K562 (cell line): ENCODE measurements around the gene CALB2. TPM values are rescaled to one million over a fixed set of nuclear protein-coding genes. Genes with fewer than 3 reads are reported as not detected.

Experiments used
- ATAC-seq: fragments of 200-7000 bp; cut with Tn5 transposase; 3 replicates; pipeline ENCODE4 v1.9.1; 2020; ENCODE audit warnings: moderate library complexity
- BruUV-seq: library from RNA; stranded (reverse); fragments of 400-500 nt; replicated peaks from 2 replicates; lab custom pipeline; 2021; lab: Mats Ljungman, UMichigan
- CTCF ChIA-PET: fragments of 300-600 bp; formaldehyde crosslinking; extraction: SDS; loops from one replicate; lab custom pipeline; 2021; ENCODE audit warnings: low intra/inter-chr PET ratio; lab: Yijun Ruan, JAX
- POLR2A ChIA-PET: fragments of 300-600, 350-650 bp; sonication (Branson Sonifier 250); formaldehyde crosslinking; extraction: SDS; loops from one replicate; lab custom pipeline; 2021; ENCODE audit warnings: antibody characterized with exemption, inconsistent platforms; lab: Yijun Ruan, JAX
- DNase-seq, 4 experiments: peaks; one replicate each; pipeline versions ENCODE4 v3.0.0 to v3.0.0-alpha.2; 2011 to 2018; ENCODE audit warnings: low spot score in 3 of 4, mixed read lengths in 3 of 4; ENCODE audit errors: extremely low read depth in 1 of 4
- FAIRE-seq: peaks from 2 replicates; lab custom pipeline; 2011; peaks lifted over from hg19 to GRCh38; lab: Jason Lieb, UNC
- H2AFZ ChIP-seq: 2 replicates; pipeline ENCODE4 v1.6.0; 2011; ENCODE audit warnings: low read depth, low read length, control low read depth, inconsistent platforms
- H3K27ac ChIP-seq: fragments of 200-600 bp; 3 replicates; pipeline ENCODE4 v1.8.0; 2011; ENCODE audit warnings: low read depth, mild to moderate bottlenecking, control low read depth, inconsistent platforms, low read length, moderate library complexity, mixed read lengths; ENCODE audit errors: extremely low read depth
- H3K27me3 ChIP-seq, 2 experiments: fragments of 300-600 bp in 1 of 2; 2 replicates in 1 of 2; 3 replicates in 1 of 2; pipeline versions ENCODE4 v1.6.0 to v1.8.0; 2011; ENCODE audit warnings: inconsistent platforms in 2 of 2, low read length in 2 of 2, mild to moderate bottlenecking in 1 of 2, mixed read lengths in 1 of 2, moderate library complexity in 1 of 2; ENCODE audit not compliant: control insufficient read depth in 2 of 2, insufficient read depth in 2 of 2
- H3K36me3 ChIP-seq: fragments of 300-600 bp; 3 replicates; pipeline ENCODE4 v1.8.0; 2011; ENCODE audit warnings: mild to moderate bottlenecking, low read length, inconsistent platforms; ENCODE audit not compliant: control insufficient read depth, insufficient read depth
- H3K4me1 ChIP-seq, 2 experiments: fragments of 200-600 bp in 1 of 2; replicated peaks in 1 of 2; 2 replicates in 1 of 2; 3 replicates in 1 of 2; pipeline versions ENCODE4 v1.5.1 to v1.8.0; 2011; ENCODE audit warnings: inconsistent platforms in 2 of 2, low read length in 2 of 2, mild to moderate bottlenecking in 1 of 2, mixed read lengths in 1 of 2, moderate library complexity in 1 of 2; ENCODE audit not compliant: control insufficient read depth in 2 of 2, insufficient read depth in 2 of 2
- H3K4me2 ChIP-seq: 2 replicates; pipeline ENCODE4 v1.6.1; 2011; ENCODE audit warnings: low read length, control low read depth, inconsistent platforms, mixed read lengths; ENCODE audit not compliant: insufficient read depth
- H3K4me3 ChIP-seq: fragments of 200-600 bp; sonication (generic), shearing (Covaris generic); 2 replicates; pipeline ENCODE4 v1.5.1; 2016; ENCODE audit warnings: control low read depth, inconsistent platforms
- H3K79me2 ChIP-seq: fragments of 200-600 bp; 3 replicates; pipeline ENCODE4 v1.8.0; 2011; ENCODE audit warnings: low read length, inconsistent platforms; ENCODE audit not compliant: control insufficient read depth, insufficient read depth
- H3K9ac ChIP-seq, 2 experiments: 2 replicates each; pipeline versions ENCODE4 v1.6.0 to v1.6.1; 2011; ENCODE audit warnings: low read depth in 2 of 2, low read length in 2 of 2, control low read depth in 1 of 2, inconsistent platforms in 1 of 2, mild to moderate bottlenecking in 1 of 2, mixed read lengths in 1 of 2; ENCODE audit not compliant: insufficient read depth in 1 of 2
- H3K9me1 ChIP-seq: one replicate; pipeline ENCODE4 v1.6.0; 2011; ENCODE audit warnings: inconsistent platforms, mild to moderate bottlenecking, low read length, moderate library complexity; ENCODE audit not compliant: control insufficient read depth, insufficient read depth
- H3K9me3 ChIP-seq: replicated peaks from 2 replicates; pipeline ENCODE4 v1.5.1; 2011; ENCODE audit warnings: low read depth, low read length, inconsistent platforms; ENCODE audit not compliant: control insufficient read depth, insufficient read depth
- H4K20me1 ChIP-seq: replicated peaks from 2 replicates; pipeline ENCODE4 v1.6.1; 2011; ENCODE audit warnings: low read length, inconsistent platforms, mixed read lengths; ENCODE audit not compliant: control insufficient read depth, insufficient read depth
- ARID2 ChIP-seq: fragments of 450-650 bp; IDR thresholded peaks from 2 replicates; pipeline ENCODE4 v1.6.1; 2017; ENCODE audit warnings: antibody characterized with exemption, mild to moderate bottlenecking
- CREM ChIP-seq: IDR thresholded peaks from 2 replicates; pipeline ENCODE4 v1.6.1; 2014; ENCODE audit warnings: antibody characterized with exemption, low read depth
- DEAF1 ChIP-seq: fragments of 450-650 bp; formaldehyde crosslinking; IDR thresholded peaks from 2 replicates; pipeline ENCODE4 v1.4.0; 2020; ENCODE audit warnings: mild to moderate bottlenecking, moderate library complexity
- FOXK1 ChIP-seq: sonication (generic); formaldehyde crosslinking; IDR thresholded peaks from 2 replicates; pipeline ENCODE4 v1.8.0; 2022; ENCODE audit warnings: missing genetic modification reagents, mild to moderate bottlenecking, borderline replicate concordance
- FOXK2 ChIP-seq, 2 experiments: fragments of 450-650 bp; IDR thresholded peaks in 1 of 2; conservative IDR thresholded peaks in 1 of 2; 2 replicates each; pipeline ENCODE4 v1.6.1; 2016; ENCODE audit warnings: low read depth in 2 of 2, mild to moderate bottlenecking in 1 of 2
- HDAC2 ChIP-seq: fragments of 450-650 bp; IDR thresholded peaks from 2 replicates; pipeline ENCODE4 v1.6.1; 2016; ENCODE audit warnings: mild to moderate bottlenecking
- HSF4 ChIP-seq: fragments of 250-450 bp; sonication (Bioruptor Pico); IDR thresholded peaks from 2 replicates; pipeline ENCODE4 v2.1.2; 2022; ENCODE audit warnings: mild to moderate bottlenecking, moderate library complexity, borderline replicate concordance
- JUND ChIP-seq, 2 experiments: IDR thresholded peaks; 2 replicates in 1 of 2; 3 replicates in 1 of 2; pipeline ENCODE4 v1.6.1; 2011; ENCODE audit warnings: borderline replicate concordance in 2 of 2, low read depth in 2 of 2, low read length in 2 of 2, improper control_type of control experiment in 1 of 2, missing biosample characterization in 1 of 2, missing genetic modification characterization in 1 of 2, missing genetic modification reagents in 1 of 2
- NR0B1 ChIP-seq: fragments of 450-650 bp; IDR thresholded peaks from one replicate; pipeline ENCODE4 v1.6.1; 2018; ENCODE audit warnings: mild to moderate bottlenecking, moderate library complexity; ENCODE audit not compliant: partially characterized antibody
- NR1H2 ChIP-seq: sonication (generic); formaldehyde crosslinking; IDR thresholded peaks from 2 replicates; pipeline ENCODE4 v1.4.0; 2020; ENCODE audit warnings: mild to moderate bottlenecking, missing genetic modification reagents
- NR2C2 ChIP-seq, 2 experiments: fragments of 200-800 bp in 1 of 2; sonication (Bioruptor generic) in 1 of 2; sonication (generic) in 1 of 2; formaldehyde crosslinking in 1 of 2; IDR thresholded peaks; 2 replicates each; pipeline versions ENCODE4 v1.6.1 to v1.8.0; 2016 to 2022; ENCODE audit warnings: mild to moderate bottlenecking in 1 of 2, missing compliant biosample characterization in 1 of 2, missing genetic modification characterization in 1 of 2, missing genetic modification reagents in 1 of 2
- SAFB2 ChIP-seq: fragments of 200-400 bp; formaldehyde crosslinking; IDR thresholded peaks from 2 replicates; pipeline ENCODE4 v1.6.1; 2018; ENCODE audit warnings: borderline replicate concordance, low read length, low read depth, moderate library complexity; ENCODE audit not compliant: severe bottlenecking
- TEAD4 ChIP-seq, 2 experiments: sonication (generic) in 1 of 2; formaldehyde crosslinking in 1 of 2; IDR thresholded peaks; 2 replicates each; pipeline versions ENCODE4 v1.6.1 to v1.8.0; 2012 to 2022; ENCODE audit warnings: borderline replicate concordance in 1 of 2, inconsistent platforms in 1 of 2, low read length in 1 of 2, mild to moderate bottlenecking in 1 of 2, missing genetic modification reagents in 1 of 2
- ZFP1 ChIP-seq: fragments of 450-650 bp; formaldehyde crosslinking; IDR thresholded peaks from 2 replicates; pipeline ENCODE4 v1.4.0; 2020; ENCODE audit warnings: mild to moderate bottlenecking, mixed read lengths
- ZNF12 ChIP-seq: sonication (generic); formaldehyde crosslinking; IDR thresholded peaks from 2 replicates; pipeline ENCODE4 v1.4.0; 2020; ENCODE audit warnings: mild to moderate bottlenecking, missing genetic modification reagents
- ZNF780A ChIP-seq: fragments of 250-450 bp; sonication (Bioruptor Pico); IDR thresholded peaks from 2 replicates; pipeline ENCODE4 v1.5.0; 2021; ENCODE audit warnings: mild to moderate bottlenecking
- WGBS: fragments of 100-300 bp; shearing (Covaris generic); methylation state at CpG from one replicate; pipeline ENCODE4 v1.1.6; 2016; ENCODE audit warnings: low coverage, mixed read lengths; ENCODE audit not compliant: insufficient coverage; ENCODE audit errors: missing lambda C conversion rate; 5-methylcytosine and 5-hydroxymethylcytosine counted together
- in situ Hi-C: fragments of 300-500 bp; cut with MboI; formaldehyde crosslinking; loops from 4 replicates; pipeline ENCODE4 v1.15.0; 2018; ENCODE audit warnings: inconsistent platforms, mixed read lengths
- intact Hi-C: fragments of 100-400 bp; cut with micrococcal nuclease; formaldehyde crosslinking; loops from 2 replicates; pipeline ENCODE4 v1.14.2; 2022
- polyA plus RNA-seq, 8 experiments: library from polyadenylated mRNA; depleted of rRNA in 4 of 8; stranded (reverse) in 5 of 8; unstranded in 3 of 8; fragments of >200 nt; fragmentation: Nextera tagmentation in 2 of 8; fragmentation: Illumina TruSeq in 1 of 8; extraction: Ambion mirVana in 2 of 8; extraction: Trizol in 1 of 8; gene quantifications; 2 replicates each; pipeline versions ENCODE4 v1.2.1 to v1.2.3, GENCODE V29; 2011 to 2014; ENCODE audit warnings: inconsistent platforms in 1 of 8, missing spikeins in 1 of 8
- total RNA-seq, 7 experiments: library from RNA; depleted of rRNA in 6 of 7; stranded (reverse); fragments of >200 nt in 6 of 7; fragmentation: Illumina TruSeq in 2 of 7; extraction: Trizol in 2 of 7; gene quantifications; 2 replicates each; pipeline versions ENCODE4 v1.2.1 to v1.2.3, GENCODE V29; 2011 to 2021; ENCODE audit warnings: low replicate concordance in 1 of 7

CALB2 gene
- total and polyA plus RNA-seq, 9 of the 15 experiments (the other 6 are each of a cell fraction or from before 2014, with no cell fraction given), result not detected

- Histone ChIP-seq H3K9me1 (no peaks in the 10 kb centered on the region), H3K9ac (no peak overlapping the region), H3K27me3 (peaks cover 21 to 60% of the 10 kb centered on the region in 2 experiments), H2AFZ (no peak overlapping the region), H3K9me3 (no peaks in the 10 kb centered on the region), H3K4me2 (no peak overlapping the region), H3K27ac (no peak overlapping the region), H3K4me3 (no peak overlapping the region), H4K20me1 (peaks cover 6% of the 10 kb centered on the region; the same call in 1 of the 2 replicates), H3K4me1 (peaks cover 0 to 9% of the 10 kb centered on the region in 2 experiments; a peak in 2 of 5 replicates), H3K36me3 (no peaks in the 10 kb centered on the region), H3K79me2 (no peaks in the 10 kb centered on the region)
- ChIA-PET CTCF (no interaction called here), POLR2A (no interaction called here)
- intact Hi-C loops, result no loop called here
- DNase-seq, result no peak
- in situ Hi-C loops, result loop anchor here (10.0 kb wide), 1 partner anchor 162 kb away; no protein-coding TSS in a partner anchor
- TF ChIP-seq HDAC2, result no peak
- no peak for TF ChIP-seq NR1H2 (CRISPR knock-in tag)
- no peak for TF ChIP-seq ZNF12
- no peak for TF ChIP-seq FOXK1
- TF ChIP-seq HSF4 (CRISPR knock-in tag), result no peak
- TF ChIP-seq NR2C2 (CRISPR knock-in tag; IDR thresholded peaks at IDR 0.05), result no peak
- no peak for TF ChIP-seq NR2C2 (tag; IDR thresholded peaks at IDR 0.05)
- no peak for TF ChIP-seq DEAF1
- TF ChIP-seq ZNF780A (CRISPR knock-in tag), result no peak
- TF ChIP-seq JUND (IDR thresholded peaks at IDR 0.05; ENCODE audit: borderline replicate concordance, low read depth, low read length), result no peak
- TF ChIP-seq JUND (tag; IDR thresholded peaks at IDR 0.05; ENCODE audit: borderline replicate concordance, low read depth, low read length), result no peak
- no peak for TF ChIP-seq ARID2
- no peak for TF ChIP-seq CREM
- TF ChIP-seq SAFB2, result no peak
- TF ChIP-seq TEAD4 (IDR thresholded peaks at IDR 0.05; ENCODE audit: low read length), result no peak
- TF ChIP-seq TEAD4 (CRISPR knock-in tag; IDR thresholded peaks at IDR 0.05; ENCODE audit: borderline replicate concordance), result no peak
- no peak for TF ChIP-seq NR0B1
- TF ChIP-seq FOXK2 (conservative IDR thresholded peaks at IDR 0.05 in 1 of 2, IDR thresholded peaks at IDR 0.05 in 1 of 2; ENCODE audit: low read depth in 2 of 2), result no peak
- TF ChIP-seq ZFP1 (CRISPR knock-in tag), result no peak
- WGBS, result 7% methylated on average over 2 of the region's 2 CpGs
- BruUV-seq, result no TSS peak
- no peak for FAIRE-seq
- no peak for ATAC-seq
Observed at GRCh38 chr16:71423016-71423415, 64.5 kb downstream of the CALB2 start.
